HCT116 (cell line): ENCODE data around the gene FAM241A. TPM values are rescaled to one million over a fixed set of nuclear protein-coding genes. Genes with fewer than 3 reads are reported as not detected.

ENCODE experiments used
- ATF3 ChIP-seq: IDR thresholded peaks from 2 replicates; pipeline ENCODE4 v1.6.1; 2012
- CBX3 ChIP-seq: IDR thresholded peaks from 2 replicates; pipeline ENCODE4 v1.6.1; 2012; ENCODE audit warnings: low read depth
- EGR1 ChIP-seq: IDR thresholded peaks from 2 replicates; pipeline ENCODE4 v1.6.1; 2012; ENCODE audit warnings: low read depth
- EZH2 ChIP-seq: fragments of 200-600 bp; sonication (generic); IDR thresholded peaks from 2 replicates; pipeline ENCODE4 v1.6.1; 2017; ENCODE audit warnings: antibody characterized with exemption, mixed run types
- EZH2phosphoT487 ChIP-seq: fragments of 200-600 bp; IDR thresholded peaks from 2 replicates; pipeline ENCODE4 v1.6.1; 2018; ENCODE audit warnings: antibody characterized with exemption, borderline replicate concordance
- JUND ChIP-seq: IDR thresholded peaks from 2 replicates; pipeline ENCODE4 v1.6.1; 2012
- POLR2AphosphoS5 ChIP-seq: IDR thresholded peaks from 2 replicates; pipeline ENCODE4 v1.6.1; 2011; ENCODE audit warnings: mild to moderate bottlenecking, low read depth, low read length, moderate library complexity
- SP1 ChIP-seq: IDR thresholded peaks from 2 replicates; pipeline ENCODE4 v1.6.1; 2012; ENCODE audit warnings: low read depth
- SRF ChIP-seq: IDR thresholded peaks from 2 replicates; pipeline ENCODE4 v1.6.1; 2012; ENCODE audit warnings: low read depth
- TCF7L2 ChIP-seq: IDR thresholded peaks from 2 replicates; pipeline ENCODE4 v1.7.0; 2011; ENCODE audit warnings: borderline replicate concordance, inconsistent platforms; ENCODE audit not compliant: insufficient read depth, insufficient read length; ENCODE audit errors: extremely low read depth
- YY1 ChIP-seq: IDR thresholded peaks from 2 replicates; pipeline ENCODE4 v1.6.1; 2011; ENCODE audit warnings: low read length, low read depth, moderate library complexity, mild to moderate bottlenecking; ENCODE audit not compliant: insufficient replicate concordance; ENCODE audit errors: extremely low read depth
- ZFX ChIP-seq: fragments of 450-650 bp; IDR thresholded peaks from 2 replicates; pipeline ENCODE4 v1.6.1; 2017
- ZNF274 ChIP-seq: fragments of 200-500 bp; sonication (Bioruptor generic); IDR thresholded peaks from 2 replicates; pipeline ENCODE4 v1.6.1; 2014; ENCODE audit warnings: mild to moderate bottlenecking, low read depth, low read length, inconsistent platforms
- total RNA-seq: library from RNA; stranded (reverse); gene quantifications from one replicate; pipeline ENCODE4 v1.2.1, GENCODE V29; 2021; ENCODE audit not compliant: unreplicated experiment
- TF ChIP-seq, protein P1 (sequence below), 3 experiments: fragments of 200-600 bp in 1 of 3; sonication (generic) in 1 of 3; IDR thresholded peaks in 2 of 3; conservative IDR thresholded peaks in 1 of 3; 2 replicates each; pipeline ENCODE4 v1.5.1; 2012 to 2017; ENCODE audit warnings: low read depth in 2 of 3, low read length in 2 of 3, antibody characterized with exemption in 1 of 3, borderline replicate concordance in 1 of 3, control low read depth in 1 of 3, mild to moderate bottlenecking in 1 of 3, mixed read lengths in 1 of 3, mixed run types in 1 of 3, moderate library complexity in 1 of 3; ENCODE audit not compliant: insufficient read depth in 1 of 3

Gene FAM241A
- total RNA-seq, 1 experiment from 2014 or later = 4.5 TPM

DNA sequence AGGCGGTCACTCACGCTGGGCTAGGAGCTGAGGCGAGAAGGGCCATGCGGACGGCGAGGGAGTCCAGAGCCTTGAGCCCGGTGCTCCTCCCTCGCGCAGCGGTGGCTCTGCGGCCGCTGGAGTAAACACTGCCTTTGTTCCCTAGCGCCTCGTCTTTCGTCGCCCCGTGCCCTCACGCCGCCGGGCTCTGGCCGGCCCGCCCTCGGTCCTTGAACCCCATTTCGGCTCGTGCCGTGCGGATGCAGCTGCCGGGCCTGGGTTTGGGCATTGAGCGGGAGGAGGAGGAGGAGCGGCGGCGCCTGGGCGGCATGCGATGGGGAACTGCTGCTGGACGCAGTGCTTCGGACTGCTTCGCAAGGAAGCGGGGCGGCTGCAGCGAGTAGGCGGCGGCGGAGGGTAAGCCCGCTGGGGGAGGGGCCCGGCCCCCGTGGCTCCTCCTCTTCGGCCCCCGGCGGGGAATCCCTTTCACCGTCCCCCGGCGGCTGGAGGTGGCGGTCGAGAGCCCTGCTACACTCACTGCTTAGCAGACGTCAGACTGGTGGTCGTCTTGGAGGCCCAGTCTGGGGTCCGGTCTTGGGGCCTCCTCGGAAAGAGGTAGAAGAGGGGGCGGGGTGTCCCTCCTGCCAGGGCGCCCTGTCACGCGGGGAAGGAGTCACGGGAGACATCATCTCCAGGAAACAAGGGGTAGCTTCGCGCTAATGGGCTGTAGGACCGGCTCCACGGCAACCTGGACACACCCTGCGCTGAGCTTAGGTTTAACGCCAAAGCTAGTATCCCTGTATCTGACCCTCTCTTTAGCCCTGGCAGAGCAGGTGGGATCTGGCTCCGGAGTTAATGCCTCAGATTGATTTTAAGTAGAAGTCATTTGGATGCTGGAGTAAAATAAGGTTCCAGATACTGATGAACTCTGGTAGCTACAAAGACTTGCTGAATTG lies 86.8 kb downstream of the FAM241A start, which contains the start of gene AP1AR (continued):
- TF ChIP-seq YY1 = peak; percentile 9
- 0 out of 2 replicates have a peak, but pooled peaks have one; percentile 11 for TF ChIP-seq EGR1
- no peak for TF ChIP-seq SP1
- no peak for TF ChIP-seq TCF7L2
- TF ChIP-seq ZFX = peak; percentile 59; the same call in 1 of the 2 replicates
- TF ChIP-seq CBX3 = no peak
- no peak for TF ChIP-seq EZH2
- TF ChIP-seq, protein P1, sequence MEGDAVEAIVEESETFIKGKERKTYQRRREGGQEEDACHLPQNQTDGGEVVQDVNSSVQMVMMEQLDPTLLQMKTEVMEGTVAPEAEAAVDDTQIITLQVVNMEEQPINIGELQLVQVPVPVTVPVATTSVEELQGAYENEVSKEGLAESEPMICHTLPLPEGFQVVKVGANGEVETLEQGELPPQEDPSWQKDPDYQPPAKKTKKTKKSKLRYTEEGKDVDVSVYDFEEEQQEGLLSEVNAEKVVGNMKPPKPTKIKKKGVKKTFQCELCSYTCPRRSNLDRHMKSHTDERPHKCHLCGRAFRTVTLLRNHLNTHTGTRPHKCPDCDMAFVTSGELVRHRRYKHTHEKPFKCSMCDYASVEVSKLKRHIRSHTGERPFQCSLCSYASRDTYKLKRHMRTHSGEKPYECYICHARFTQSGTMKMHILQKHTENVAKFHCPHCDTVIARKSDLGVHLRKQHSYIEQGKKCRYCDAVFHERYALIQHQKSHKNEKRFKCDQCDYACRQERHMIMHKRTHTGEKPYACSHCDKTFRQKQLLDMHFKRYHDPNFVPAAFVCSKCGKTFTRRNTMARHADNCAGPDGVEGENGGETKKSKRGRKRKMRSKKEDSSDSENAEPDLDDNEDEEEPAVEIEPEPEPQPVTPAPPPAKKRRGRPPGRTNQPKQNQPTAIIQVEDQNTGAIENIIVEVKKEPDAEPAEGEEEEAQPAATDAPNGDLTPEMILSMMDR (IDR thresholded peaks at IDR 0.05 in 2 of 3, conservative IDR thresholded peaks at IDR 0.05 in 1 of 3; ENCODE audit: borderline replicate concordance in 1 of 3, insufficient read depth in 1 of 3, low read depth in 2 of 3, low read length in 2 of 3) = peak in 2 of 3 experiments; percentile 38 to 40; a peak in 3 of 6 replicates
- TF ChIP-seq ZNF274 = no peak
- TF ChIP-seq POLR2AphosphoS5 = peak; percentile 87
- no peak for TF ChIP-seq SRF
- TF ChIP-seq ATF3 = no peak
- TF ChIP-seq JUND = no peak
- TF ChIP-seq EZH2phosphoT487 = no peak
- TF ChIP-seq, all 23 proteins: peak for 9
